ENCODE data around the gene PTPRA. TPM values are rescaled to one million over a fixed set of nuclear protein-coding genes. Genes with fewer than 3 reads are reported as not detected.
"Not testable (repeated sequence)": the region's sequence is repeated elsewhere in the genome, so short reads cannot be mapped to it uniquely, and the experiment has no call there.

Gene PTPRA
- total RNA-seq, 1 experiment from 2014 or later: 29.3 TPM

DNA sequence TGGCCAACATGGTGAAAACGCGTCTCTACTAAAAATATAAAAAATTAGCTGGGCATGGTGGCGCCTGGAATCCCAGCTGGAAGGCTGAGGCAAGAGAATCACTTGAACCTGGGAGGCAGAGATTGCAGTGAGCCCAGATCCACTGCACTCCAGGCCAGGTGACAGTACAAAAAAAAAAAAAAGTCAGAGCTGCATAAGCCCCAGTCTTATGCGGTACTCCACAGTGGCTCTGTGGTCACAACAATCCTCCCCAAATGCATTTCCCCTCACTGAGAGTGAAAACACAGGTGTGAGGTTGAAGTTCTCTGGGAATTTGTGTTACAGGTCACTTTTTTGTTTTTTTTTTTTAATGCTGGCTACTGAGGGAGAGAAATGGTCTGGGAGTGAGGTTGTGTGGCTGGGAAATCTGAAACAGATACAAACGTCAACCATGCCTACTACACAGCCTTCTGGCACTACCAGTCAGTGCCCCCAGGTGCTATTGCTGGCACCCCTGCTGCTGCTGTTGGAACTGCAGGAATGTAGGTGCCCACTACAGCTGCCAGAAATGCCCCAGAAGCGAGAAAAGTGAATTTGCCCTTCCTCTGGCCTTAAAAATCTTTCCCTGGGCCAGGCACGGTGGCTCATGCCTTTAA lies 178.2 kb downstream of the PTPRA start:
- peaks cover 35% of the 10 kb centered on the region for H3K36me3 Mint-ChIP-seq (ENCODE audit: insufficient read depth, unreplicated experiment)
- intact Hi-C loops (cut with micrococcal nuclease): loop anchor here (10.0 kb wide), 1 partner anchor 123 kb away; the partner anchor contains the start of gene LZTS3
- no peak overlapping the region for H3K4me3 Mint-ChIP-seq (ENCODE audit: unreplicated experiment)
- peaks cover 6% of the 10 kb centered on the region for H3K4me1 Mint-ChIP-seq (ENCODE audit: insufficient read depth, unreplicated experiment)
- no peak for DNase-seq (ENCODE audit: unreplicated experiment)
- ChIA-PET CTCF (interaction anchor here (0.9 to 6.0 kb wide), 6 partner anchors 8 to 264 kb away, joined by 3 to 105 read pairs (median 18); partner anchors contain the start of gene GNRH2), POLR2A (no interaction called here)
- no TSS peak for BruUV-seq (replicated peaks)
- TF ChIP-seq, protein P1, sequence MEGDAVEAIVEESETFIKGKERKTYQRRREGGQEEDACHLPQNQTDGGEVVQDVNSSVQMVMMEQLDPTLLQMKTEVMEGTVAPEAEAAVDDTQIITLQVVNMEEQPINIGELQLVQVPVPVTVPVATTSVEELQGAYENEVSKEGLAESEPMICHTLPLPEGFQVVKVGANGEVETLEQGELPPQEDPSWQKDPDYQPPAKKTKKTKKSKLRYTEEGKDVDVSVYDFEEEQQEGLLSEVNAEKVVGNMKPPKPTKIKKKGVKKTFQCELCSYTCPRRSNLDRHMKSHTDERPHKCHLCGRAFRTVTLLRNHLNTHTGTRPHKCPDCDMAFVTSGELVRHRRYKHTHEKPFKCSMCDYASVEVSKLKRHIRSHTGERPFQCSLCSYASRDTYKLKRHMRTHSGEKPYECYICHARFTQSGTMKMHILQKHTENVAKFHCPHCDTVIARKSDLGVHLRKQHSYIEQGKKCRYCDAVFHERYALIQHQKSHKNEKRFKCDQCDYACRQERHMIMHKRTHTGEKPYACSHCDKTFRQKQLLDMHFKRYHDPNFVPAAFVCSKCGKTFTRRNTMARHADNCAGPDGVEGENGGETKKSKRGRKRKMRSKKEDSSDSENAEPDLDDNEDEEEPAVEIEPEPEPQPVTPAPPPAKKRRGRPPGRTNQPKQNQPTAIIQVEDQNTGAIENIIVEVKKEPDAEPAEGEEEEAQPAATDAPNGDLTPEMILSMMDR (IDR thresholded peaks at IDR 0.05; ENCODE audit: unreplicated experiment): no peak
- H3K27me3 Mint-ChIP-seq (ENCODE audit: insufficient read depth, unreplicated experiment): no peaks in the 10 kb centered on the region
- H3K27ac Mint-ChIP-seq (ENCODE audit: low read depth, unreplicated experiment): no peak overlapping the region
- H3K9me3 Mint-ChIP-seq (ENCODE audit: unreplicated experiment): no peaks in the 10 kb centered on the region

DNA sequence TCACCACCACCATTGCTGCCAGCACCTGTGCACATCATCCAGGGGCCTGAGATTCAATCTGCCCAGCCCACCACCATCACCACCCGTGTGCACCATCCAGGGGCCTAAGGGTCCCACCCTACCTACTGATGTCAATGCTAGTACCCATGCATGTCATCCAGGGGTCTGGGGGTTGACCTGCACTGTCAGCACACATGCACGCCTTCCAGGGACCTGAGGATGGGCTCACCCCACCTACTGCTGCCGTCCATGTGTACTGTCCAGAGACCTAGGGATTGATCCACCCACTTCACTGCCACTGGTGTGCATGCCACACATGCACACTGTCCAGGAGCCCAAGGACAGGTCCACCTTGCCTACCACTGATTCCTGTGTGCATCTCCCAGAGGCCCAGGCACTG lies 186.2 kb downstream of the PTPRA start:
- Mint-ChIP-seq H3K4me3 (ENCODE audit: unreplicated experiment) (no peak overlapping the region), H3K9me3 (ENCODE audit: unreplicated experiment) (no peaks in the 10 kb centered on the region), H3K4me1 (ENCODE audit: insufficient read depth, unreplicated experiment) (no peaks in the 10 kb centered on the region), H3K36me3 (ENCODE audit: insufficient read depth, unreplicated experiment) (no peaks in the 10 kb centered on the region), H3K27ac (ENCODE audit: low read depth, unreplicated experiment) (no peak overlapping the region), H3K27me3 (ENCODE audit: insufficient read depth, unreplicated experiment) (no peaks in the 10 kb centered on the region)
- TF ChIP-seq, protein P1 (IDR thresholded peaks at IDR 0.05; ENCODE audit: unreplicated experiment): no peak
- ChIA-PET CTCF (no interaction called here), POLR2A (no interaction called here)
- BruUV-seq (replicated peaks): no TSS peak
- intact Hi-C loops (cut with micrococcal nuclease): loop anchor here (10.0 kb wide), 1 partner anchor 115 kb away; the partner anchor contains the start of gene LZTS3
- no peak for DNase-seq (ENCODE audit: unreplicated experiment)

DNA sequence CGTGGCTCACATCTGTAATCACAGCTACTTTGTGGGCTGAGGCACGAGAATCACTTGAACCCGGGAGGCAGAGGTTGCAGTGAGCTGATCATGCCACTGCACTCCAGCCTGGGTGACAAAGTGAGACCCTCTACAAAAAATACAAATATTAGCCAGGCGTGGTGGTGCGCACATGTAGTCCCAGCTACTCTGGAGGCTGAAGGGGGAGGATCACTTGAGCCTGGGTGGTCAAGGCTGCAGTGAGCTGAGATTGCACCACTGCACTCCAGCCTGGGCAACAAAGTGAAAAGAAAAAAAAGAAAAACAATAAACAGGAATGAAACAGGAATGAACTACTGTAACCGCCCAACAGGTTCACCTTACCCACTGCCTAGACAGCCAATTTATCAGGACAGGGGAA lies 190.8 kb downstream of the PTPRA start:
- not testable (repeated sequence) for DNase-seq (ENCODE audit: unreplicated experiment); BruUV-seq (replicated peaks)

DNA sequence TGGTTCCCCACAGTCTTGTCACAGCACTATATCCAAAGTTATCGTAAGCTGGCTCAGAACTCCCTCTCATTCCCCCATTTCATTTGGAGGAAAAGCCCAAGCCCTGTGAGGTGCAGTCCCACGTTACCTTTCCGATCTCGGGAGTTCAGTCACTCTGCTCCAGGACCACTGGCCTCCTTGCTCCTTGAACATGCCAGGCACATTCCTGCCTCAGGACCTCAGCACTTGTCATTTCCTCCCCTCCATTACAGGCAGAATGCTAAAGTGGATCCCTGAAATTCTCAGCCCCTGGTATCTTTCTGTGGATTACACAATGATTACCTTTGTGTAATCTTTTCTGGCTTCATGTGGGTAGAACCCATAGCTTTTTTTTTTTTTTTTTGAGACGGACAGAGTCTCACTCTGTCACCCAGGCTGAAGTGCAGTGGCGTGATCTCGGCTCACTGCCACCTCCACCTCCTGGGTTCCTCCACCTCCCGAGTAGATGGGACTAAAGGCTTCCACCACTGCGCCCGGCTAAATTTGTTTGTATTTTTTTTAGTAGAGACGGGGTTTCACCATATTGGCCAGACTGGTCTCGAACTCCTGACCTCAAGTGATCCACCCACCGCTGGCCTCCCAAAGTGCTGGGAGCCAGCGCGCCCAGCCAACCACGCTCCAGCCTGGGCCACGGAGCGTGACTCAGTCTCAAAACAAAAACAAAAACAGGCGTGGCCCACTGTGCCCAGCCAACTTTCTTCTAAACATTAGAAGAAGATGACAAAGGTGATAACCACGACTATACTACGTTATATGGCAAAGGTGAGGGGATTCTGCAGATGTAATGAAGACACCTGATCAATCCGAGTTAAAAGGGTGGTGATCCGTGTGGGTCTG lies 194.1 kb downstream of the PTPRA start:
- Mint-ChIP-seq H3K4me3 (ENCODE audit: unreplicated experiment) (no peak overlapping the region), H3K27me3 (ENCODE audit: insufficient read depth, unreplicated experiment) (no peaks in the 10 kb centered on the region), H3K27ac (ENCODE audit: low read depth, unreplicated experiment) (no peak overlapping the region), H3K9me3 (ENCODE audit: unreplicated experiment) (no peaks in the 10 kb centered on the region), H3K4me1 (ENCODE audit: insufficient read depth, unreplicated experiment) (peaks cover 11% of the 10 kb centered on the region), H3K36me3 (ENCODE audit: insufficient read depth, unreplicated experiment) (no peaks in the 10 kb centered on the region)
- no TSS peak for BruUV-seq (replicated peaks)
- intact Hi-C loops (cut with micrococcal nuclease): no loop called here
- TF ChIP-seq, protein P1 (IDR thresholded peaks at IDR 0.05; ENCODE audit: unreplicated experiment): no peak
- no peak for DNase-seq (ENCODE audit: unreplicated experiment)
- POLR2A ChIA-PET: no interaction called here
- CTCF ChIA-PET: interaction anchor here (0.5 to 1.0 kb wide), 6 partner anchors 10 to 787 kb away, joined by 3 to 7 read pairs (median 3); no protein-coding TSS in a partner anchor

More for the DNA sequence above, 190.8 kb downstream of the PTPRA start:
- CTCF ChIA-PET: interaction anchor here (0.6 to 0.9 kb wide), 3 partner anchors 8 to 53 kb away, joined by 3 to 7 read pairs (median 3); no protein-coding TSS in a partner anchor
- H3K36me3 Mint-ChIP-seq (ENCODE audit: insufficient read depth, unreplicated experiment); intact Hi-C loops (cut with micrococcal nuclease); H3K27me3 Mint-ChIP-seq (ENCODE audit: insufficient read depth, unreplicated experiment); H3K4me1 Mint-ChIP-seq (ENCODE audit: insufficient read depth, unreplicated experiment); POLR2A ChIA-PET; H3K4me3 Mint-ChIP-seq (ENCODE audit: unreplicated experiment); H3K27ac Mint-ChIP-seq (ENCODE audit: low read depth, unreplicated experiment); H3K9me3 Mint-ChIP-seq (ENCODE audit: unreplicated experiment): not testable (repeated sequence)
